Common myeloid progenitor, CD34-positive (primary cell): ENCODE measurements around the gene CD302.
A peak's percentile ranks its signal among the peaks of the same experiment; 100 is the strongest.
"Not testable (repeated sequence)": the region's sequence is repeated elsewhere in the genome, so short reads cannot be mapped to it uniquely, and the experiment has no call there.

ENCODE experiments used
- CTCF ChIA-PET: fragments of 350-600 bp; sonication (Branson Sonifier 250); formaldehyde crosslinking; loops from one replicate; lab custom pipeline; 2021; ENCODE audit warnings: antibody characterized with exemption; lab: Charles Lee
- POLR2A ChIA-PET: fragments of 350-600 bp; sonication (Branson Sonifier 250); formaldehyde crosslinking; loops from one replicate; lab custom pipeline; 2021; ENCODE audit warnings: antibody characterized with exemption; lab: Charles Lee
- DNase-seq, 3 donors: peaks; one replicate each; pipeline versions ENCODE4 v3.0.0 to v3.0.0-alpha.2; 2013
- H3K27ac ChIP-seq, 2 experiments: 1 replicate in 1 of 2; 2 replicates in 1 of 2; pipeline ENCODE4 v1.7.0; 2013; ENCODE audit warnings: inconsistent platforms in 2 of 2, low read length in 2 of 2, mild to moderate bottlenecking in 2 of 2, low read depth in 1 of 2, moderate library complexity in 1 of 2; ENCODE audit not compliant: severe bottlenecking in 2 of 2, insufficient read depth in 1 of 2, poor library complexity in 1 of 2
- H3K27me3 ChIP-seq, 5 experiments: replicated peaks in 2 of 5; 1 replicate in 3 of 5; 2 replicates in 2 of 5; pipeline versions ENCODE4 v1.6.1 to v1.7.0; 2013; ENCODE audit warnings: low read length in 4 of 5, mild to moderate bottlenecking in 2 of 5, moderate library complexity in 2 of 5, inconsistent platforms in 1 of 5; ENCODE audit not compliant: insufficient read depth in 5 of 5, control insufficient read depth in 4 of 5
- H3K36me3 ChIP-seq, 4 experiments: 1 replicate in 2 of 4; 2 replicates in 2 of 4; pipeline versions ENCODE4 v1.6.1 to v1.7.0; 2013; ENCODE audit warnings: low read length in 3 of 4, control low read depth in 1 of 4, mild to moderate bottlenecking in 1 of 4; ENCODE audit not compliant: control insufficient read depth in 4 of 4, insufficient read depth in 4 of 4
- H3K4me1 ChIP-seq, 4 experiments: 1 replicate in 3 of 4; 2 replicates in 1 of 4; pipeline versions ENCODE4 v1.6.1 to v1.7.1; 2013; ENCODE audit warnings: low read length in 3 of 4, mild to moderate bottlenecking in 3 of 4, control low read depth in 1 of 4, inconsistent platforms in 1 of 4, moderate library complexity in 1 of 4; ENCODE audit not compliant: control insufficient read depth in 4 of 4, insufficient read depth in 4 of 4; ENCODE audit errors: control extremely low read depth in 1 of 4
- H3K4me3 ChIP-seq, 7 experiments: 1 replicate in 4 of 7; 2 replicates in 3 of 7; pipeline versions ENCODE4 v1.5.1 to v1.7.0; 2013; ENCODE audit warnings: mild to moderate bottlenecking in 7 of 7, low read length in 6 of 7, moderate library complexity in 6 of 7, inconsistent platforms in 2 of 7, low read depth in 2 of 7, control low read depth in 1 of 7; ENCODE audit not compliant: insufficient read depth in 4 of 7, control insufficient read depth in 1 of 7; ENCODE audit errors: extremely low read depth in 1 of 7
- H3K9me3 ChIP-seq, 5 experiments: 1 replicate in 4 of 5; 2 replicates in 1 of 5; pipeline versions ENCODE4 v1.6.1 to v1.7.1; 2013; ENCODE audit warnings: low read length in 4 of 5, mild to moderate bottlenecking in 2 of 5, inconsistent platforms in 1 of 5, low read depth in 1 of 5, moderate library complexity in 1 of 5; ENCODE audit not compliant: control insufficient read depth in 4 of 5, insufficient read depth in 2 of 5; ENCODE audit errors: control extremely low read depth in 1 of 5
- WGBS: methylation state at CpG from one replicate; pipeline ENCODE4 v1.1.5; 2013; ENCODE audit not compliant: insufficient coverage; 5-methylcytosine and 5-hydroxymethylcytosine counted together

The CD302 gene

DNA sequence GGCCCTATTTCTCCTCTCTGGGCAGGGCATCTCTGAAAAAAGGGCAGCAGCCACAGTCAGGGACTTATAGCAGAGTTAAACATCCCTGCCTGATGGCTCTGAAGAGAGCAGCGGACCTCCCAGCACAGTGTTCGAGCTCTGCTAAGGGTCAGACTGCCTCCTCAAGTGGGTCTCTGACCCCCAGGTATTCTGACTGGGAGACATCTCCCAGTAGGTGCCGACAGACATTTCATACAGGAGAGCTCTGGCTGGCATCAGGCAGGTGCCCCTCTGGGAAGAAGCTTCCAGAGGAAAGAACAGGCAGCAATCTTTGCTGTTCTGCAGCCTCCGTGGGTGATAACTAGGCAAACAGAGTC, 24.4 kb upstream of the CD302 start:
- POLR2A ChIA-PET: not testable (repeated sequence)

GRCh38 chr2:159821775-159822477, 23.9 kb upstream of the CD302 start:
- H3K27ac ChIP-seq, H3K4me1 ChIP-seq, DNase-seq, H3K9me3 ChIP-seq, POLR2A ChIA-PET, H3K27me3 ChIP-seq: not testable (repeated sequence)
- CTCF ChIA-PET: interaction anchor here (0.7 to 1.4 kb wide), 2 partner anchors 10 to 14 kb away, joined by 3 to 5 read pairs; no protein-coding TSS in a partner anchor
- H3K4me3 ChIP-seq: peak overlapping the region in 1 of 7 experiments; percentile 4
- peaks cover 0 to 20% (median 4%) of the 10 kb centered on the region in 4 experiments for H3K36me3 ChIP-seq
- WGBS: 98% methylated on average over 10 of the region's 11 CpGs

More for the DNA sequence above, 24.4 kb upstream of the CD302 start:
- peaks cover 0 to 21% (median 4%) of the 10 kb centered on the region in 4 experiments for H3K36me3 ChIP-seq
- H3K4me1 ChIP-seq, H3K4me3 ChIP-seq, H3K27ac ChIP-seq, H3K9me3 ChIP-seq, H3K27me3 ChIP-seq, DNase-seq: not testable (repeated sequence)
- 100% methylated on average over 4 of the region's 4 CpGs for WGBS
- CTCF ChIA-PET: interaction anchor here (1.4 kb wide), 1 partner anchor 15 kb away, joined by 5 read pairs; no protein-coding TSS in a partner anchor

DNA sequence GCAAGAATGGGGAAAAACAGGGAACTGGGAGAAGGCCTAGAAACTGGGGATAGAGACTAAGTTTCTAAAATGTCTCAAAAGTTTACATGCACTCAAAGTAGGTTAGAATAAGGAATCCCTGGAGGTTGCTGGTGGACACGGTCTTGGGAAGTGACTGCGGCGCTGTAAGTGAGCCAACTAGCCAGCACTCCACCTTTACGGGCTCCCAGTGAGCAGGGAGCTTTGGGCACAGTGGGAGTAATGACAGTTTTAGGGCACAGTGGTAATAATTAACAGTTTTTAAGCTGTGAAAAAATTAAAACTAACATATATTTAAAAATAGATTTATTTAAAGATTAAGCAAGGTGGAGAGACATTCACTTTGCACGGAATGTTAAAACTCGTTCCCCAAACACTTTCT, 20.9 kb upstream of the CD302 start:
- DNase-seq: no peak
- H3K27ac ChIP-seq: no peak overlapping the region
- peaks cover 0 to 12% (median 7%) of the 10 kb centered on the region in 4 experiments for H3K4me1 ChIP-seq
- POLR2A ChIA-PET: no interaction called here
- WGBS: 96% methylated on average over 6 of the region's 6 CpGs
- CTCF ChIA-PET: no interaction called here
- H3K27me3 ChIP-seq: no peaks in the 10 kb centered on the region
- peaks cover 4 to 24% (median 7%) of the 10 kb centered on the region in 4 experiments for H3K36me3 ChIP-seq
- H3K4me3 ChIP-seq: no peak overlapping the region
- peaks cover 0 to 3% (median 0%) of the 10 kb centered on the region in 5 experiments for H3K9me3 ChIP-seq

- POLR2A ChIA-PET: no interaction called here
- Histone ChIP-seq H3K9me3 (peaks cover 0 to 3% (median 0%) of the 10 kb centered on the region in 5 experiments), H3K36me3 (peaks cover 4 to 19% (median 8%) of the 10 kb centered on the region in 4 experiments), H3K27me3 (no peaks in the 10 kb centered on the region), H3K4me3 (no peak overlapping the region), H3K27ac (peak overlapping the region in 1 of 2 experiments; percentile 43), H3K4me1 (peaks cover 0 to 12% (median 7%) of the 10 kb centered on the region in 4 experiments)
- DNase-seq: peak; percentile 62 to 90 (median 83)
- CTCF ChIA-PET: interaction anchor here (0.9 to 1.2 kb wide), 3 partner anchors 9 to 61 kb away, joined by 3 to 6 read pairs (median 3); no protein-coding TSS in a partner anchor
- WGBS: no CpG with 5 or more reads among the region's 1 CpG
Measured at GRCh38 chr2:159817283-159817682, 19.3 kb upstream of the CD302 start.

DNA sequence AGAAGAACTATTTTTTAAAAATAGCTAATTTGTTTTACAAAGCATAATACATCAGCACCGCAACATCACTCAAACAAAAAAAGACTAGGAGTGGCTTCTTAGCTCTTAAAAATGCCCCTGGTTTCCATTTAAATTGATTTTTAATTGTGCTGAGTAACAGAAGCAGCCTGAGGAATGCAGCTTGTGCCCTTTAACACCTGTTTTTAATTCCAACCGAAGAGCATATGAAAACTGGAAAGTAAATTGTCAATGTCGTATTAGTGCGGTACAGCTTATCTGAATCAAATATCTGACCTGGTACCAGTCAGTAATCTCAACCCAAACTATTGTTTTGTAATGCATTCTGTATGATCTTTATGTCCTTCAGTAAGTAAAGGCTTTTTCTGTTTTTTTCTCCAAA, 13.2 kb upstream of the CD302 start:
- POLR2A ChIA-PET: no interaction called here
- H3K4me1 ChIP-seq: no peaks in the 10 kb centered on the region
- DNase-seq: no peak
- WGBS: 100% methylated on average over 3 of the region's 4 CpGs
- peaks cover 3 to 16% (median 11%) of the 10 kb centered on the region in 4 experiments for H3K36me3 ChIP-seq
- H3K9me3 ChIP-seq: no peaks in the 10 kb centered on the region
- H3K27ac ChIP-seq: no peak overlapping the region
- H3K27me3 ChIP-seq: no peaks in the 10 kb centered on the region
- CTCF ChIA-PET: interaction anchor here (1.0 to 1.2 kb wide), 2 partner anchors 11 to 27 kb away, joined by 3 read pairs; no protein-coding TSS in a partner anchor
- no peak overlapping the region for H3K4me3 ChIP-seq

DNA sequence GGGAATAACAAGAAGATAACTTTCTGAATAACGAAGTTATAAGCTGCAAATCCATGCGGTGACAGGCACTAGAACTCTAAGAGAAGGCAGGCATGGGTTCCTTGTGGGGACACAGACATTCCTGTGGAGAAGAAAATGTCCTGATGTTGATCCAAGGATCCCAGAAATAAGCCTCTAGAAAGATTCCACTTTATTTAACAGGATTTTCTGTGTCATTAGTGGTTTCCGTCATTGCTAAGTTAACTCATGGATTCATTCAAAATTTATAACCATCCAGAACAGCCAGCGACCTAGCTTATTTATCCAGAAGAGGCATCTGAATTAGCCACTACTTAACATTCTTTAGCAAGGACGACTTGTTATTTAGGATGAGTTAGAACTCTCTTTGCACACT, 10.0 kb upstream of the CD302 start:
- H3K9me3 ChIP-seq: no peaks in the 10 kb centered on the region
- H3K27me3 ChIP-seq: no peaks in the 10 kb centered on the region
- no peak overlapping the region for H3K4me3 ChIP-seq
- no peak for DNase-seq
- no peaks in the 10 kb centered on the region for H3K4me1 ChIP-seq
- no peak overlapping the region for H3K27ac ChIP-seq
- CTCF ChIA-PET: interaction anchor here (1.0 to 1.9 kb wide), 11 partner anchors 9 to 251 kb away, joined by 3 to 11 read pairs (median 4); partner anchors contain the start of gene CD302
- WGBS: 100% methylated on average over 2 of the region's 5 CpGs
- peaks cover 3 to 11% (median 5%) of the 10 kb centered on the region in 4 experiments for H3K36me3 ChIP-seq
- POLR2A ChIA-PET: no interaction called here
